WTC11 (cell line): ENCODE measurements around the gene DOCK7. TPM values are rescaled to one million over a fixed set of nuclear protein-coding genes. Genes with fewer than 3 reads are reported as not detected.

ENCODE experiments used
- ATAC-seq: fragments of 200-7000 bp; cut with Tn5 transposase; 2 replicates; pipeline ENCODE4 v1.10.0; 2021; ENCODE audit warnings: mild to moderate bottlenecking, moderate library complexity
- CTCF ChIA-PET: fragments of 300-600 bp; sonication (Branson Sonifier 250); formaldehyde crosslinking; loops from one replicate; lab custom pipeline; 2021; ENCODE audit warnings: antibody characterized with exemption; lab: Charles Lee
- POLR2A ChIA-PET: fragments of 350-600 bp; sonication (Branson Sonifier 250); formaldehyde crosslinking; loops from one replicate; lab custom pipeline; 2021; ENCODE audit warnings: antibody characterized with exemption; lab: Charles Lee
- DNase-seq: peaks from one replicate; pipeline ENCODE4 v3.0.0; 2021; ENCODE audit warnings: low spot score
- H3K27ac Mint-ChIP-seq: 2 replicates; pipeline ENCODE4 v1.8.0; 2021; ENCODE audit warnings: mixed read lengths
- H3K27me3 Mint-ChIP-seq: 2 replicates; pipeline ENCODE4 v1.8.0; 2021; ENCODE audit warnings: low read depth, mild to moderate bottlenecking, moderate library complexity, mixed read lengths
- H3K36me3 Mint-ChIP-seq: 2 replicates; pipeline ENCODE4 v1.8.0; 2021; ENCODE audit warnings: mixed read lengths
- H3K4me1 Mint-ChIP-seq: 2 replicates; pipeline ENCODE4 v1.8.0; 2022; ENCODE audit warnings: mixed read lengths
- H3K4me3 Mint-ChIP-seq: 2 replicates; pipeline ENCODE4 v1.8.0; 2021; ENCODE audit warnings: mild to moderate bottlenecking, moderate library complexity, mixed read lengths
- H3K9me3 Mint-ChIP-seq: 2 replicates; pipeline ENCODE4 v1.8.0; 2021; ENCODE audit warnings: mixed read lengths
- ATF2 ChIP-seq: sonication (generic); formaldehyde crosslinking; IDR thresholded peaks from 2 replicates; pipeline ENCODE4 v1.8.1; 2022; ENCODE audit warnings: low read depth, missing genetic modification reagents, borderline replicate concordance
- CBFB ChIP-seq: sonication (generic); formaldehyde crosslinking; IDR thresholded peaks from 2 replicates; pipeline ENCODE4 v1.8.1; 2022; ENCODE audit warnings: mild to moderate bottlenecking, low read depth, missing genetic modification reagents
- CREB1 ChIP-seq: sonication (generic); formaldehyde crosslinking; IDR thresholded peaks from 2 replicates; pipeline ENCODE4 v1.8.0; 2023; ENCODE audit warnings: mild to moderate bottlenecking, missing genetic modification reagents
- EMX1 ChIP-seq: fragments of 250-450 bp; sonication (Bioruptor Pico); IDR thresholded peaks from 2 replicates; pipeline ENCODE4 v1.8.0; 2021; ENCODE audit warnings: mild to moderate bottlenecking
- FOXP1 ChIP-seq: sonication (generic); formaldehyde crosslinking; IDR thresholded peaks from 2 replicates; pipeline ENCODE4 v1.8.0; 2022; ENCODE audit warnings: missing genetic modification reagents, mild to moderate bottlenecking, moderate library complexity, borderline replicate concordance
- KAT7 ChIP-seq: sonication (generic); formaldehyde crosslinking; IDR thresholded peaks from 2 replicates; pipeline ENCODE4 v1.8.1; 2023; ENCODE audit warnings: missing genetic modification reagents, mild to moderate bottlenecking, borderline replicate concordance
- NFE2L1 ChIP-seq: sonication (generic); formaldehyde crosslinking; IDR thresholded peaks from 2 replicates; pipeline ENCODE4 v1.8.1; 2023; ENCODE audit warnings: missing genetic modification reagents
- SP1 ChIP-seq: sonication (generic); formaldehyde crosslinking; conservative IDR thresholded peaks from 2 replicates; pipeline ENCODE4 v1.8.1; 2022; ENCODE audit warnings: missing genetic modification reagents
- ZBTB21 ChIP-seq: sonication (generic); formaldehyde crosslinking; IDR thresholded peaks from 2 replicates; pipeline ENCODE4 v1.8.1; 2023; ENCODE audit warnings: mild to moderate bottlenecking, missing genetic modification reagents, borderline replicate concordance
- ZBTB43 ChIP-seq: sonication (generic); formaldehyde crosslinking; IDR thresholded peaks from 2 replicates; pipeline ENCODE4 v1.8.1; 2023; ENCODE audit warnings: mild to moderate bottlenecking, missing genetic modification reagents
- ZNF138 ChIP-seq: sonication (generic); formaldehyde crosslinking; conservative IDR thresholded peaks from 2 replicates; pipeline ENCODE4 v1.8.1; 2022; ENCODE audit warnings: mild to moderate bottlenecking, moderate library complexity, missing genetic modification reagents
- ZNF219 ChIP-seq: sonication (generic); formaldehyde crosslinking; IDR thresholded peaks from 2 replicates; pipeline ENCODE4 v1.8.0; 2023; ENCODE audit warnings: missing genetic modification reagents, mild to moderate bottlenecking, borderline replicate concordance
- ZNF396 ChIP-seq: fragments of 250-450 bp; sonication (Bioruptor Pico); IDR thresholded peaks from 2 replicates; pipeline ENCODE4 v1.8.0; 2021; ENCODE audit warnings: mild to moderate bottlenecking, moderate library complexity, borderline replicate concordance
- total RNA-seq: library from RNA; stranded (reverse); gene quantifications from 3 replicates; pipeline ENCODE4 v1.2.3, GENCODE V29; 2021
- TF ChIP-seq, protein P1 (sequence below): sonication (generic); formaldehyde crosslinking; IDR thresholded peaks from 2 replicates; pipeline ENCODE4 v1.8.1; 2023; ENCODE audit warnings: mild to moderate bottlenecking, missing genetic modification reagents, borderline replicate concordance
- TF ChIP-seq, protein P2 (sequence below): fragments of 250-450 bp; sonication (Bioruptor Pico); conservative IDR thresholded peaks from 2 replicates; pipeline ENCODE4 v1.9.0; 2021; ENCODE audit warnings: mild to moderate bottlenecking
- TF ChIP-seq, protein P3 (sequence below): sonication (generic); formaldehyde crosslinking; IDR thresholded peaks from 2 replicates; pipeline ENCODE4 v1.8.1; 2023; ENCODE audit warnings: mild to moderate bottlenecking, missing genetic modification reagents

DOCK7 gene
- total RNA-seq, 1 experiment from 2014 or later: 34.2 TPM

- CTCF ChIA-PET: no interaction called here
- Mint-ChIP-seq H3K27ac (no peak overlapping the region), H3K4me3 (no peak overlapping the region)
- POLR2A ChIA-PET: no interaction called here
- TF ChIP-seq ZBTB43 (CRISPR knock-in tag): no peak
- no peak for TF ChIP-seq ZNF396
- TF ChIP-seq FOXP1 (CRISPR knock-in tag): no peak
- TF ChIP-seq SP1 (CRISPR knock-in tag): no peak
- TF ChIP-seq KAT7 (CRISPR knock-in tag): no peak
- no peak for TF ChIP-seq CREB1 (CRISPR knock-in tag)
- TF ChIP-seq, protein P1, sequence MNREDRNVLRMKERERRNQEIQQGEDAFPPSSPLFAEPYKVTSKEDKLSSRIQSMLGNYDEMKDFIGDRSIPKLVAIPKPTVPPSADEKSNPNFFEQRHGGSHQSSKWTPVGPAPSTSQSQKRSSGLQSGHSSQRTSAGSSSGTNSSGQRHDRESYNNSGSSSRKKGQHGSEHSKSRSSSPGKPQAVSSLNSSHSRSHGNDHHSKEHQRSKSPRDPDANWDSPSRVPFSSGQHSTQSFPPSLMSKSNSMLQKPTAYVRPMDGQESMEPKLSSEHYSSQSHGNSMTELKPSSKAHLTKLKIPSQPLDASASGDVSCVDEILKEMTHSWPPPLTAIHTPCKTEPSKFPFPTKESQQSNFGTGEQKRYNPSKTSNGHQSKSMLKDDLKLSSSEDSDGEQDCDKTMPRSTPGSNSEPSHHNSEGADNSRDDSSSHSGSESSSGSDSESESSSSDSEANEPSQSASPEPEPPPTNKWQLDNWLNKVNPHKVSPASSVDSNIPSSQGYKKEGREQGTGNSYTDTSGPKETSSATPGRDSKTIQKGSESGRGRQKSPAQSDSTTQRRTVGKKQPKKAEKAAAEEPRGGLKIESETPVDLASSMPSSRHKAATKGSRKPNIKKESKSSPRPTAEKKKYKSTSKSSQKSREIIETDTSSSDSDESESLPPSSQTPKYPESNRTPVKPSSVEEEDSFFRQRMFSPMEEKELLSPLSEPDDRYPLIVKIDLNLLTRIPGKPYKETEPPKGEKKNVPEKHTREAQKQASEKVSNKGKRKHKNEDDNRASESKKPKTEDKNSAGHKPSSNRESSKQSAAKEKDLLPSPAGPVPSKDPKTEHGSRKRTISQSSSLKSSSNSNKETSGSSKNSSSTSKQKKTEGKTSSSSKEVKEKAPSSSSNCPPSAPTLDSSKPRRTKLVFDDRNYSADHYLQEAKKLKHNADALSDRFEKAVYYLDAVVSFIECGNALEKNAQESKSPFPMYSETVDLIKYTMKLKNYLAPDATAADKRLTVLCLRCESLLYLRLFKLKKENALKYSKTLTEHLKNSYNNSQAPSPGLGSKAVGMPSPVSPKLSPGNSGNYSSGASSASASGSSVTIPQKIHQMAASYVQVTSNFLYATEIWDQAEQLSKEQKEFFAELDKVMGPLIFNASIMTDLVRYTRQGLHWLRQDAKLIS: no peak
- TF ChIP-seq ZNF219 (CRISPR knock-in tag): no peak
- TF ChIP-seq, protein P2, sequence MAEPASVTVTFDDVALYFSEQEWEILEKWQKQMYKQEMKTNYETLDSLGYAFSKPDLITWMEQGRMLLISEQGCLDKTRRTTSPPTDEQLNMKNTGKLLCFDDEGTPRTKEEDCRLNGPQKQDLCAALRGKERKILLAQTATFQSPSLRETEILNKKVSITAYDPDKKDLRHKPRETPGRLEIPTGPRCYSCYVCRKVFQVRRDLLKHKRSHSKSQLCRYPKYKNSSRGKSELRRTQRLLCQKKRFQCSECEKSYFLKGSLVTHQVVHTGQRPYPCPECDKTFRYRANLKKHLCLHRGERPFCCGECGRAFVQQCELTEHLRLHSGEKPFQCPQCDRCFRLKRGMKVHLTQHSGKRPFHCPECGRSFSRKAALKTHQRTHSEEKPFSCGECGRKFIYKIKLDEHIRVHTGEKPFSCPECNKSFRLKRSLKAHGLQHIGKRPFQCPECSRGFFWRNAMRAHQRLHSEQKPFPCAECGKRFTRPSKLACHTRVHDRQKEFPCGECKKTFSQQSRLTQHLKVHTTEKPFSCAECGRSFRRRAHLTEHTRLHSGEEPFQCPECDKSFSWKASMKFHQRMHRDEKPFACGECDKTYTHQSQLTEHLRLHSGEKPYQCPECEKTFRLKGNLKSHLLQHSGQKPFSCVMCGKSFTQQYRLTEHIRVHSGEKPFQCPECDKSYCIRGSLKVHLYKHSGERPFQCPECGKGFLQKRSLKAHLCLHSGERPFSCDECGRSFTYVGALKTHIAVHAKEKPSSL (CRISPR knock-in tag): no peak
- TF ChIP-seq ATF2 (CRISPR knock-in tag): no peak
- TF ChIP-seq ZBTB21 (CRISPR knock-in tag): no peak
- no peak for TF ChIP-seq NFE2L1
- TF ChIP-seq, protein P3, sequence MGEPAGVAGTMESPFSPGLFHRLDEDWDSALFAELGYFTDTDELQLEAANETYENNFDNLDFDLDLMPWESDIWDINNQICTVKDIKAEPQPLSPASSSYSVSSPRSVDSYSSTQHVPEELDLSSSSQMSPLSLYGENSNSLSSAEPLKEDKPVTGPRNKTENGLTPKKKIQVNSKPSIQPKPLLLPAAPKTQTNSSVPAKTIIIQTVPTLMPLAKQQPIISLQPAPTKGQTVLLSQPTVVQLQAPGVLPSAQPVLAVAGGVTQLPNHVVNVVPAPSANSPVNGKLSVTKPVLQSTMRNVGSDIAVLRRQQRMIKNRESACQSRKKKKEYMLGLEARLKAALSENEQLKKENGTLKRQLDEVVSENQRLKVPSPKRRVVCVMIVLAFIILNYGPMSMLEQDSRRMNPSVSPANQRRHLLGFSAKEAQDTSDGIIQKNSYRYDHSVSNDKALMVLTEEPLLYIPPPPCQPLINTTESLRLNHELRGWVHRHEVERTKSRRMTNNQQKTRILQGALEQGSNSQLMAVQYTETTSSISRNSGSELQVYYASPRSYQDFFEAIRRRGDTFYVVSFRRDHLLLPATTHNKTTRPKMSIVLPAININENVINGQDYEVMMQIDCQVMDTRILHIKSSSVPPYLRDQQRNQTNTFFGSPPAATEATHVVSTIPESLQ: no peak
- no peak for TF ChIP-seq CBFB (CRISPR knock-in tag)
- no peak for TF ChIP-seq EMX1
- no peak for TF ChIP-seq ZNF138
- TF ChIP-seq, all 79 proteins: peak for 0
- H3K36me3 Mint-ChIP-seq: no peaks in the 10 kb centered on the region
- no peaks in the 10 kb centered on the region for H3K27me3 Mint-ChIP-seq
- H3K9me3 Mint-ChIP-seq: 0 out of 2 replicates have a peak, but pooled peaks cover 3% of the 10 kb centered on the region
- peaks cover 4% of the 10 kb centered on the region; the same call in 1 of the 2 replicates for H3K4me1 Mint-ChIP-seq
- no peak for DNase-seq
- no peak for ATAC-seq
Measured at GRCh38 chr1:62593825-62594394, 94.3 kb downstream of the DOCK7 start.
